CD14-positive monocyte (primary cell): ENCODE results near the gene IQGAP2. TPM values are rescaled to one million over a fixed set of nuclear protein-coding genes. Genes with fewer than 3 reads are reported as not detected.
A peak's percentile ranks its signal among the peaks of the same experiment; 100 is the strongest.

Experiments
- DNase-seq, 3 donors: peaks; one replicate each; pipeline ENCODE4 v3.0.0-alpha.2; 2011 to 2022
- H2AFZ ChIP-seq: 2 replicates; pipeline ENCODE4 v1.6.0; 2012; ENCODE audit warnings: mild to moderate bottlenecking, low read depth, low read length, inconsistent platforms; ENCODE audit not compliant: insufficient read depth, poor library complexity, severe bottlenecking
- H3K27ac ChIP-seq, 2 donors: 1 replicate in 1 of 2; 2 replicates in 1 of 2; pipeline ENCODE4 v1.5.1; 2012 to 2013; ENCODE audit warnings: low read length in 2 of 2, control low read depth in 1 of 2, inconsistent platforms in 1 of 2, low read depth in 1 of 2, mild to moderate bottlenecking in 1 of 2
- H3K27me3 ChIP-seq, 2 donors: one replicate each; pipeline versions ENCODE4 v1.6.0 to v1.6.1; 2011 to 2013; ENCODE audit warnings: low read length in 2 of 2; ENCODE audit not compliant: control insufficient read depth in 2 of 2, insufficient read depth in 2 of 2
- H3K36me3 ChIP-seq, 2 donors: replicated peaks in 1 of 2; 1 replicate in 1 of 2; 2 replicates in 1 of 2; pipeline versions ENCODE4 v1.5.1 to v1.6.1; 2012 to 2013; ENCODE audit warnings: low read length in 2 of 2, control low read depth in 1 of 2, inconsistent platforms in 1 of 2, mild to moderate bottlenecking in 1 of 2; ENCODE audit not compliant: insufficient read depth in 2 of 2, control insufficient read depth in 1 of 2
- H3K4me1 ChIP-seq, 2 donors: 1 replicate in 1 of 2; 2 replicates in 1 of 2; pipeline versions ENCODE4 v1.5.1 to v1.6.1; 2012 to 2013; ENCODE audit warnings: low read length in 2 of 2, control low read depth in 1 of 2, inconsistent platforms in 1 of 2, mild to moderate bottlenecking in 1 of 2, moderate library complexity in 1 of 2; ENCODE audit not compliant: insufficient read depth in 2 of 2, control insufficient read depth in 1 of 2
- H3K4me2 ChIP-seq: replicated peaks from 2 replicates; pipeline ENCODE3; 2012; ENCODE audit warnings: low read length, moderate library complexity, mild to moderate bottlenecking; ENCODE audit not compliant: poor library complexity, severe bottlenecking; ENCODE audit errors: extremely low read depth
- H3K4me3 ChIP-seq, 3 experiments: fragments of 200-600 bp in 1 of 3; sonication (generic) in 1 of 3; replicated peaks in 1 of 3; 1 replicate in 2 of 3; 2 replicates in 1 of 3; pipeline ENCODE4 v1.5.1; 2011 to 2013; ENCODE audit warnings: low read length in 3 of 3, mild to moderate bottlenecking in 3 of 3, control low read depth in 2 of 3, low read depth in 2 of 3, inconsistent platforms in 1 of 3, moderate library complexity in 1 of 3
- H3K79me2 ChIP-seq: 2 replicates; pipeline ENCODE4 v1.6.0; 2012; ENCODE audit warnings: mild to moderate bottlenecking, control low read depth, inconsistent platforms, low read length, moderate library complexity; ENCODE audit not compliant: insufficient read depth
- H3K9ac ChIP-seq: 2 replicates; pipeline ENCODE4 v1.6.0; 2017; ENCODE audit warnings: low read length, mild to moderate bottlenecking; ENCODE audit not compliant: insufficient read depth, poor library complexity, severe bottlenecking
- H3K9me3 ChIP-seq, 2 donors: replicated peaks in 1 of 2; 1 replicate in 1 of 2; 2 replicates in 1 of 2; pipeline versions ENCODE4 v1.5.1 to v1.6.1; 2012 to 2013; ENCODE audit warnings: low read length in 2 of 2, control low read depth in 1 of 2; ENCODE audit not compliant: control insufficient read depth in 1 of 2, insufficient read depth in 1 of 2
- H4K20me1 ChIP-seq: 2 replicates; pipeline ENCODE4 v1.6.0; 2012; ENCODE audit warnings: mild to moderate bottlenecking, low read length, control low read depth, moderate library complexity; ENCODE audit not compliant: insufficient read depth
- H3K27ac Mint-ChIP-seq, 7 donors: one replicate each; pipeline ENCODE4 v1.8.0; 2020; ENCODE audit warnings: mild to moderate bottlenecking in 7 of 7, mixed read lengths in 7 of 7, moderate library complexity in 6 of 7, inconsistent platforms in 2 of 7
- H3K27me3 Mint-ChIP-seq, 3 donors: one replicate each; pipeline ENCODE4 v1.8.0; 2021 to 2022; ENCODE audit warnings: low read depth in 3 of 3, mild to moderate bottlenecking in 3 of 3, mixed read lengths in 3 of 3, moderate library complexity in 3 of 3, inconsistent platforms in 1 of 3
- H3K36me3 Mint-ChIP-seq, 2 donors: one replicate each; pipeline ENCODE4 v1.8.0; 2020; ENCODE audit warnings: mixed read lengths in 2 of 2, inconsistent platforms in 1 of 2, mild to moderate bottlenecking in 1 of 2
- H3K4me1 Mint-ChIP-seq: one replicate; pipeline ENCODE4 v1.8.0; 2020; ENCODE audit warnings: mild to moderate bottlenecking, mixed read lengths
- H3K4me3 Mint-ChIP-seq, 2 donors: one replicate each; pipeline ENCODE4 v1.8.0; 2020; ENCODE audit warnings: mild to moderate bottlenecking in 2 of 2, mixed read lengths in 2 of 2, moderate library complexity in 1 of 2
- H3K9me3 Mint-ChIP-seq, 7 donors: one replicate each; pipeline ENCODE4 v1.8.0; 2020 to 2022; ENCODE audit warnings: mixed read lengths in 7 of 7, mild to moderate bottlenecking in 6 of 7, moderate library complexity in 6 of 7, inconsistent platforms in 2 of 7
- CTCF ChIP-seq: fragments of 200-600 bp; IDR thresholded peaks from one replicate; pipeline ENCODE4 v1.8.0; 2022; ENCODE audit warnings: antibody characterized with exemption, mild to moderate bottlenecking
- WGBS: methylation state at CpG from one replicate; pipeline ENCODE4 v1.1.5; 2013; ENCODE audit warnings: missing lambda C conversion rate; ENCODE audit not compliant: insufficient coverage; 5-methylcytosine and 5-hydroxymethylcytosine counted together
- intact Hi-C, 2 donors: fragments of 100-400 bp; cut with micrococcal nuclease; formaldehyde crosslinking; loops; one replicate each; pipeline versions ENCODE4 v1.15.0 to v1.15.1; 2023
- polyA plus RNA-seq, 3 donors: library from polyadenylated mRNA; depleted of rRNA in 1 of 3; unstranded in 2 of 3; stranded (reverse) in 1 of 3; fragments of 300-500 nt in 2 of 3; fragments of >200 nt in 1 of 3; fragmentation: Illumina TruSeq in 2 of 3; gene quantifications; 1 replicate in 2 of 3; 2 replicates in 1 of 3; pipeline ENCODE4 v1.2.3, GENCODE V29; 2012 to 2021

Gene IQGAP2
- polyA plus RNA-seq, 3 donors: 21.4 to 50.9 (median 35.4) TPM

DNA sequence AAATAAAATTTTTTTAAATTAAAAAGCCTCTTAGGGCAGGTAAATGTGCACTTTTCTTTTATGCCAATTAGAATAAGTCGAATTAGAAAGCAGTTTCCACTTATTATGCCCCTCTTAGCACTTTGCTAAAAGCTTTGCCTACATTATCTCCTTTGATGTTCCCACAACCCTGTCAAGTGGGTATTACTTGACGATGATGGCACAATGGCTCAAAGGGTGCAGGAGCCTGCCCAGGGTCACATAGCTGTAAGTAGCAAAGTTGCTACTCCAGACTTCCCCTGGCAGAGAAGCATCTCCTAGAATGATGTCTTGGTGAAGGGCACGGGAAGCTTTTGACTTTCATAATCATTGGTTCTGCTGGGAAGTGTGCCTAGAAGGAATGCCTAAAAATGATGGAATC is 18.4 kb upstream of the IQGAP2 start:
- Histone ChIP-seq H3K27me3 (no peaks in the 10 kb centered on the region), H3K4me2 (no peak overlapping the region), H3K36me3 (no peaks in the 10 kb centered on the region), H3K9ac (no peak overlapping the region), H2AFZ (no peak overlapping the region), H3K27ac (no peak overlapping the region), H3K9me3 (no peaks in the 10 kb centered on the region), H3K4me1 (peaks cover under 1 to 5% of the 10 kb centered on the region in 2 donors), H3K4me3 (no peak overlapping the region), H3K79me2 (no peaks in the 10 kb centered on the region), H4K20me1 (no peaks in the 10 kb centered on the region)
- Mint-ChIP-seq H3K36me3 (no peaks in the 10 kb centered on the region), H3K4me1 (peaks cover 11% of the 10 kb centered on the region), H3K9me3 (no peaks in the 10 kb centered on the region), H3K27ac (no peak overlapping the region), H3K4me3 (no peak overlapping the region), H3K27me3 (peaks cover 0 to 4% (median 3%) of the 10 kb centered on the region in 3 donors)
- DNase-seq: no peak
- TF ChIP-seq CTCF: no peak
- intact Hi-C loops: no loop called here
- 83% methylated on average over 1 of the region's 3 CpGs for WGBS

DNA sequence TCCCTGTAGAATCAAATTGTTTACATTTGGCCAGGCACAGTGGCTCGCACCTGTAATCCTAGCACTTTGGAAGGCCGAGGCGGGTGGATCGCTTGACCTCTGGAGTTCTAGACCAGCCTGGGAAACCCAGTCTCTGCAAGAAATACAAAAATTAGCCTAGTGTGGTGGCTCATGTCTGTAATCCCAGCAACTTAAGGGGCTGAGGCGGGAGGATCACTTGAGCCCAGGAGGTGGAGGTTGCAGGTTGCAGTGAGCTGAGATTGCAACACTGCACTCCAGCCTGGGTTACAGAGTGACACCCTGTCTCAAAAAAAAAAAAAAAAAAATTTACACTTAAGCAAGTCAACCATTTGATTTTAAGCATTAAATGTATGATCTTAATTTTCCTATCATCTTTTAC is 17.5 kb upstream of the IQGAP2 start:
- H3K4me1 ChIP-seq: peaks cover 5 to 10% of the 10 kb centered on the region in 2 donors
- no peaks in the 10 kb centered on the region for H4K20me1 ChIP-seq
- Mint-ChIP-seq H3K36me3 (no peaks in the 10 kb centered on the region), H3K9me3 (no peaks in the 10 kb centered on the region), H3K27me3 (peaks cover 0 to 4% (median 2%) of the 10 kb centered on the region in 3 donors), H3K4me3 (no peak overlapping the region), H3K4me1 (peaks cover 19% of the 10 kb centered on the region), H3K27ac (peak overlapping the region in 1 of 7 donors; percentile 75)
- 88% methylated on average over 5 of the region's 5 CpGs for WGBS
- no peak for TF ChIP-seq CTCF
- no peaks in the 10 kb centered on the region for H3K27me3 ChIP-seq
- no peak overlapping the region for H3K9ac ChIP-seq
- H3K4me3 ChIP-seq: no peak overlapping the region
- no peaks in the 10 kb centered on the region for H3K9me3 ChIP-seq
- no peak overlapping the region for H2AFZ ChIP-seq
- DNase-seq: no peak
- no peaks in the 10 kb centered on the region for H3K36me3 ChIP-seq
- H3K4me2 ChIP-seq: no peak overlapping the region
- H3K79me2 ChIP-seq: no peaks in the 10 kb centered on the region
- H3K27ac ChIP-seq: no peak overlapping the region
- intact Hi-C loops: no loop called here
